H9 (cell line): ENCODE measurements around the gene CYB5B. TPM values are rescaled to one million over a fixed set of nuclear protein-coding genes. Genes with fewer than 3 reads are reported as not detected.

Source experiments
- DNase-seq: peaks from one replicate; pipeline ENCODE4 v3.0.0-alpha.2; 2017
- H2AFZ ChIP-seq: one replicate; pipeline ENCODE4 v1.6.1; 2013; ENCODE audit warnings: mild to moderate bottlenecking, low read length, control low read depth, moderate library complexity
- H2AK5ac ChIP-seq: 2 replicates; pipeline ENCODE4 v1.6.1; 2013; ENCODE audit warnings: low read length, control low read depth, mixed read lengths; ENCODE audit not compliant: insufficient read length
- H2BK120ac ChIP-seq: one replicate; pipeline ENCODE4 v1.6.1; 2013; ENCODE audit warnings: low read depth, mild to moderate bottlenecking, low read length, control low read depth, inconsistent platforms; ENCODE audit not compliant: poor library complexity, severe bottlenecking
- H2BK12ac ChIP-seq: 2 replicates; pipeline ENCODE4 v1.6.1; 2013; ENCODE audit warnings: low read length, control low read depth, mixed read lengths, low read depth; ENCODE audit not compliant: insufficient read length
- H2BK15ac ChIP-seq: 2 replicates; pipeline ENCODE4 v1.6.1; 2013; ENCODE audit warnings: low read depth, low read length, control low read depth
- H2BK20ac ChIP-seq: one replicate; pipeline ENCODE4 v1.6.1; 2013; ENCODE audit warnings: low read depth, mild to moderate bottlenecking, low read length, control low read depth, inconsistent platforms; ENCODE audit not compliant: poor library complexity, severe bottlenecking
- H2BK5ac ChIP-seq: 2 replicates; pipeline ENCODE4 v1.6.1; 2013; ENCODE audit warnings: low read length, control low read depth, mixed read lengths; ENCODE audit not compliant: insufficient read length
- H3K14ac ChIP-seq: 2 replicates; pipeline ENCODE4 v1.6.1; 2013; ENCODE audit warnings: low read length, control low read depth; ENCODE audit not compliant: insufficient read depth
- H3K18ac ChIP-seq: 2 replicates; pipeline ENCODE4 v1.6.1; 2013; ENCODE audit warnings: low read depth, mild to moderate bottlenecking, mixed read lengths, low read length, control low read depth; ENCODE audit not compliant: insufficient read length
- H3K23ac ChIP-seq: 2 replicates; pipeline ENCODE4 v1.6.1; 2013; ENCODE audit warnings: low read length, control low read depth, mixed read lengths, low read depth; ENCODE audit not compliant: insufficient read length
- H3K23me2 ChIP-seq: 2 replicates; pipeline ENCODE4 v1.6.1; 2013; ENCODE audit warnings: low read depth, mild to moderate bottlenecking, mixed read lengths, low read length, control low read depth; ENCODE audit not compliant: insufficient read length, poor library complexity, severe bottlenecking
- H3K27ac ChIP-seq: 2 replicates; pipeline ENCODE4 v1.5.1; 2013; ENCODE audit warnings: low read length, control low read depth, mixed read lengths, low read depth; ENCODE audit not compliant: insufficient read length
- H3K27me3 ChIP-seq: 2 replicates; pipeline ENCODE4 v1.6.1; 2013; ENCODE audit warnings: low read length, control low read depth, inconsistent platforms; ENCODE audit not compliant: insufficient read depth
- H3K4ac ChIP-seq: 2 replicates; pipeline ENCODE4 v1.6.1; 2013; ENCODE audit warnings: low read depth, mild to moderate bottlenecking, control low read depth, inconsistent platforms, low read length, moderate library complexity
- H3K4me1 ChIP-seq: 2 replicates; pipeline ENCODE4 v1.6.1; 2013; ENCODE audit warnings: low read length, control low read depth, inconsistent platforms; ENCODE audit not compliant: insufficient read depth
- H3K4me2 ChIP-seq: 2 replicates; pipeline ENCODE4 v1.6.1; 2013; ENCODE audit warnings: low read length, control low read depth, mixed read lengths; ENCODE audit not compliant: insufficient read length, insufficient read depth
- H3K56ac ChIP-seq: 2 replicates; pipeline ENCODE4 v1.6.1; 2013; ENCODE audit warnings: low read depth, mild to moderate bottlenecking, mixed read lengths, low read length, control low read depth; ENCODE audit not compliant: insufficient read length
- H3K79me1 ChIP-seq: 2 replicates; pipeline ENCODE4 v1.6.1; 2013; ENCODE audit warnings: low read depth, mild to moderate bottlenecking, moderate library complexity, low read length, control low read depth, inconsistent platforms; ENCODE audit not compliant: insufficient read depth, poor library complexity, severe bottlenecking
- H3K79me2 ChIP-seq: 2 replicates; pipeline ENCODE4 v1.6.1; 2013; ENCODE audit warnings: low read length, control low read depth, inconsistent platforms; ENCODE audit not compliant: insufficient read depth
- H3K9ac ChIP-seq: 2 replicates; pipeline ENCODE4 v1.6.1; 2013; ENCODE audit warnings: low read length, control low read depth, mixed read lengths; ENCODE audit not compliant: insufficient read length; ENCODE audit errors: extremely low read depth
- H3K9me3 ChIP-seq: one replicate; pipeline ENCODE4 v1.6.1; 2013; ENCODE audit warnings: low read depth, low read length, inconsistent platforms; ENCODE audit not compliant: control insufficient read depth
- H3T11ph ChIP-seq: one replicate; pipeline ENCODE4 v1.6.1; 2013; ENCODE audit warnings: mild to moderate bottlenecking, low read length, control low read depth, inconsistent platforms
- H4K20me1 ChIP-seq: one replicate; pipeline ENCODE4 v1.6.1; 2013; ENCODE audit not compliant: control insufficient read depth, insufficient read length, insufficient read depth
- H4K5ac ChIP-seq: 2 replicates; pipeline ENCODE4 v1.6.1; 2013; ENCODE audit warnings: low read depth, mild to moderate bottlenecking, mixed read lengths, low read length, control low read depth; ENCODE audit not compliant: insufficient read length
- H4K8ac ChIP-seq: replicated peaks from 2 replicates; pipeline ENCODE4 v1.6.1; 2013; ENCODE audit warnings: low read length, control low read depth, mixed read lengths, low read depth; ENCODE audit not compliant: insufficient read length
- H4K91ac ChIP-seq: 2 replicates; pipeline ENCODE4 v1.6.1; 2013; ENCODE audit warnings: low read depth, mild to moderate bottlenecking, moderate library complexity, mixed read lengths, low read length, control low read depth; ENCODE audit not compliant: insufficient read length
- H3K27ac Mint-ChIP-seq, 3 experiments: 2 replicates in 2 of 3; 3 replicates in 1 of 3; pipeline ENCODE4 v1.8.0; 2020 to 2021; ENCODE audit warnings: mixed read lengths in 3 of 3, mild to moderate bottlenecking in 1 of 3, moderate library complexity in 1 of 3
- H3K27me3 Mint-ChIP-seq: 2 replicates; pipeline ENCODE4 v1.8.0; 2021; ENCODE audit warnings: low read depth, mild to moderate bottlenecking, moderate library complexity, mixed read lengths
- H3K36me3 Mint-ChIP-seq, 3 experiments: 2 replicates in 2 of 3; 3 replicates in 1 of 3; pipeline ENCODE4 v1.8.0; 2020 to 2021; ENCODE audit warnings: low read depth in 3 of 3, mixed read lengths in 3 of 3; ENCODE audit not compliant: insufficient read depth in 1 of 3
- H3K4me1 Mint-ChIP-seq, 2 experiments: 2 replicates each; pipeline ENCODE4 v1.8.0; 2020; ENCODE audit warnings: mixed read lengths in 2 of 2
- H3K4me3 Mint-ChIP-seq, 2 experiments: 2 replicates in 1 of 2; 3 replicates in 1 of 2; pipeline ENCODE4 v1.8.0; 2020 to 2021; ENCODE audit warnings: mild to moderate bottlenecking in 2 of 2, mixed read lengths in 2 of 2, moderate library complexity in 1 of 2
- H3K9me3 Mint-ChIP-seq, 2 experiments: 2 replicates in 1 of 2; 3 replicates in 1 of 2; pipeline ENCODE4 v1.8.0; 2020; ENCODE audit warnings: mild to moderate bottlenecking in 2 of 2, mixed read lengths in 2 of 2, moderate library complexity in 1 of 2
- WGBS: extraction: QIAGEN DNeasy Blood & Tissue Kit; methylation state at CpG from one replicate; pipeline ENCODE4 v1.1.7; 2013; ENCODE audit warnings: missing lambda C conversion rate, low lambda C conversion rate, mixed read lengths; ENCODE audit not compliant: insufficient read length; ENCODE audit errors: extremely low coverage; 5-methylcytosine and 5-hydroxymethylcytosine counted together
- total RNA-seq: library from RNA; stranded (reverse); gene quantifications from 2 replicates; pipeline ENCODE4 v1.2.1, GENCODE V29; 2021
- TF ChIP-seq, protein P1 (sequence below): fragments of 200-600 bp; sonication (generic); conservative IDR thresholded peaks from 3 replicates; pipeline ENCODE4 v1.8.0; 2021; ENCODE audit warnings: antibody characterized with exemption, mild to moderate bottlenecking

The CYB5B gene
- total RNA-seq, 1 experiment from 2014 or later: 126 TPM

DNA sequence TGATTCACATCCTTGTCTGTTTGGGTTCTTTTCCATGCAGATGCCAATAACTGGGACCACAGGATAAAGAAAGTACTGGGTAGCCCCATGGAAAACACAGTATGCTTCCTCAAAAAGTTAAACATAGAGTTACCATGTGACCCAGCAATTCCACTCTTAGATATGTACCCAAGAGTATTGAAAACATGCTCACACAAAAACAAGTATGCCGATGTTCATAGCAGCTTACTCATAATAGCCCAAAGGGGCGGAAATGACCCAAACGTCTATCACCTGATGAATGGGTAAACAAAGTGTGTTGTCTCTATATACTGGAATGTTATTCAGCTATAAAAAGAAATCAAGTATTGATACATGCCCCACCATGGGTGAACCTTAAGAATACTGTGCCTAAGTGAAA lies 55.4 kb downstream of the CYB5B start:
- no peak for DNase-seq
- H3K23ac ChIP-seq: no peak overlapping the region
- no CpG with 5 or more reads among the region's 3 CpGs for WGBS
- H3K27ac Mint-ChIP-seq: no peak overlapping the region
- no peak overlapping the region for H4K91ac ChIP-seq
- H2AK5ac ChIP-seq: no peak overlapping the region
- H4K20me1 ChIP-seq: no peaks in the 10 kb centered on the region
- H3K9ac ChIP-seq: no peak overlapping the region
- H3K14ac ChIP-seq: no peak overlapping the region
- H3K56ac ChIP-seq: no peak overlapping the region
- no peaks in the 10 kb centered on the region for H3K27me3 ChIP-seq
- no peaks in the 10 kb centered on the region for H3K27me3 Mint-ChIP-seq
- H4K5ac ChIP-seq: no peak overlapping the region
- H2BK20ac ChIP-seq: no peak overlapping the region
- no peaks in the 10 kb centered on the region for H3K4me1 ChIP-seq
- H3K18ac ChIP-seq: no peak overlapping the region
- H3K9me3 ChIP-seq: no peaks in the 10 kb centered on the region
- H2BK5ac ChIP-seq: no peak overlapping the region
- no peaks in the 10 kb centered on the region for H3K79me2 ChIP-seq
- H2BK12ac ChIP-seq: no peak overlapping the region
- TF ChIP-seq, protein P1, sequence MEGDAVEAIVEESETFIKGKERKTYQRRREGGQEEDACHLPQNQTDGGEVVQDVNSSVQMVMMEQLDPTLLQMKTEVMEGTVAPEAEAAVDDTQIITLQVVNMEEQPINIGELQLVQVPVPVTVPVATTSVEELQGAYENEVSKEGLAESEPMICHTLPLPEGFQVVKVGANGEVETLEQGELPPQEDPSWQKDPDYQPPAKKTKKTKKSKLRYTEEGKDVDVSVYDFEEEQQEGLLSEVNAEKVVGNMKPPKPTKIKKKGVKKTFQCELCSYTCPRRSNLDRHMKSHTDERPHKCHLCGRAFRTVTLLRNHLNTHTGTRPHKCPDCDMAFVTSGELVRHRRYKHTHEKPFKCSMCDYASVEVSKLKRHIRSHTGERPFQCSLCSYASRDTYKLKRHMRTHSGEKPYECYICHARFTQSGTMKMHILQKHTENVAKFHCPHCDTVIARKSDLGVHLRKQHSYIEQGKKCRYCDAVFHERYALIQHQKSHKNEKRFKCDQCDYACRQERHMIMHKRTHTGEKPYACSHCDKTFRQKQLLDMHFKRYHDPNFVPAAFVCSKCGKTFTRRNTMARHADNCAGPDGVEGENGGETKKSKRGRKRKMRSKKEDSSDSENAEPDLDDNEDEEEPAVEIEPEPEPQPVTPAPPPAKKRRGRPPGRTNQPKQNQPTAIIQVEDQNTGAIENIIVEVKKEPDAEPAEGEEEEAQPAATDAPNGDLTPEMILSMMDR: no peak
- H3K9me3 Mint-ChIP-seq: no peaks in the 10 kb centered on the region
- no peaks in the 10 kb centered on the region for H3K79me1 ChIP-seq
- H3K27ac ChIP-seq: no peak overlapping the region
- no peaks in the 10 kb centered on the region for H3K23me2 ChIP-seq
- H3K36me3 Mint-ChIP-seq: no peaks in the 10 kb centered on the region; a peak in 1 of 7 replicates
- H2BK120ac ChIP-seq: no peak overlapping the region
- no peak overlapping the region for H2AFZ ChIP-seq
- H3K4me2 ChIP-seq: no peak overlapping the region
- H3K4ac ChIP-seq: no peak overlapping the region
- no peak overlapping the region for H4K8ac ChIP-seq
- H3T11ph ChIP-seq: no peak overlapping the region
- no peak overlapping the region for H3K4me3 Mint-ChIP-seq
- peaks cover 0 to 3% of the 10 kb centered on the region in 2 experiments; a peak in 1 of 4 replicates for H3K4me1 Mint-ChIP-seq
- no peak overlapping the region for H2BK15ac ChIP-seq
